ENCODE data around the gene SIN3B.

Gene SIN3B

DNA sequence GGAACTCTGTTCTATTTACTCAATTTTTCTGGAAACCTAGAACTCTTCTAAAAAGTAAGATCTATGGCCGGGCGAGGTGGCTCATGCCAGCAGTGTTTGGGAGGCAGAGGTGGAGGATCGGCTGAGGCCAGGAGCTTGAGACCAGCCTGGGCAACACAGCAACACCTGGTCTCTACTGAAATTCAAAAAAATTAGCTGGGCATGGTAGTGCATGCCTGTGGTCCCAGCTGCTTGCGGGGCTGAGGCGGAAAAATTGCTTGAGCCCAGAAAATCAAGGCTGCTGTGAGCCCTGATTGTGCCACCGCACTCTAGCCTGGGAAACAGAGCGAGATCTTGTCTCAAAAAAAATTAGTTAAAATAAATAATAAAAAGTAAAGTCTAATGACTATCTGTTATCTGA, 88.2 kb downstream of the SIN3B start:
- DNase-seq = no peak

GRCh38 chr19:16919496-16919895, 90.3 kb downstream of the SIN3B start:
- no peak for DNase-seq

DNA sequence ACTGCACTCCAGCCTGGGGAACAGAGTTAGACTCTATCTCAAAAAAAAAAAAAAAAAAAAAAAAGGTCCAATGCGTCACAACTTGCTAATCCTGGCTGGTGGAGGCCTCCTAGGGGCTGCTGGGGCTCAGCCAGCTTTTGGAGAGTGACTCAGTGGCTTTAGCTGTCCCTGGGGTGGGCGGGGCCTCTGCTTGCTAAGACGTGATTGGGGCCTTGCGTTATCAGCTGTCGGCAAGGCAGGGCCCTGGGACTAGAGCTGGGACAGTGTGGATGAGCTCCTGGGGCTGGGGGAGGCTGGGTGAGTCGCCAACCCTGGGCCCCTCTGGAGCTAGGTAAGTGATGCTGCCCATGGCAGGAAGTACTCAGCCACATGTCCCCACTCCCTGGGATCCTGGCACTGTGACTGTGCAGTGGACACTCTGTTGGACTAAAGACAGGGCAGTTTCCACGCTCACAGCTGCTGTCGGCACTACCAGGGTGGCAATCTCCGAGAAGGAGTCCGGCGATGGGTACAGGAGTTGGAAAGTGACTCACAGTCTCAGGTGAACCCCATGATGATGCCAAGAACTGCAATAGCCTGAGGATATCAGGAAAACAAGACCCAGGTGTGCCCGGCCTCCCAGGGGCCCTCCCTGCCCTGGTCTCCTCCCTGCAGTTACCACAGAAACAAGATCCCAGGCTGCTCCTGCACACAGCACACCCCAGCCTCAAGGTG, 91.8 kb downstream of the SIN3B start:
- DNase-seq = no peak

DNA sequence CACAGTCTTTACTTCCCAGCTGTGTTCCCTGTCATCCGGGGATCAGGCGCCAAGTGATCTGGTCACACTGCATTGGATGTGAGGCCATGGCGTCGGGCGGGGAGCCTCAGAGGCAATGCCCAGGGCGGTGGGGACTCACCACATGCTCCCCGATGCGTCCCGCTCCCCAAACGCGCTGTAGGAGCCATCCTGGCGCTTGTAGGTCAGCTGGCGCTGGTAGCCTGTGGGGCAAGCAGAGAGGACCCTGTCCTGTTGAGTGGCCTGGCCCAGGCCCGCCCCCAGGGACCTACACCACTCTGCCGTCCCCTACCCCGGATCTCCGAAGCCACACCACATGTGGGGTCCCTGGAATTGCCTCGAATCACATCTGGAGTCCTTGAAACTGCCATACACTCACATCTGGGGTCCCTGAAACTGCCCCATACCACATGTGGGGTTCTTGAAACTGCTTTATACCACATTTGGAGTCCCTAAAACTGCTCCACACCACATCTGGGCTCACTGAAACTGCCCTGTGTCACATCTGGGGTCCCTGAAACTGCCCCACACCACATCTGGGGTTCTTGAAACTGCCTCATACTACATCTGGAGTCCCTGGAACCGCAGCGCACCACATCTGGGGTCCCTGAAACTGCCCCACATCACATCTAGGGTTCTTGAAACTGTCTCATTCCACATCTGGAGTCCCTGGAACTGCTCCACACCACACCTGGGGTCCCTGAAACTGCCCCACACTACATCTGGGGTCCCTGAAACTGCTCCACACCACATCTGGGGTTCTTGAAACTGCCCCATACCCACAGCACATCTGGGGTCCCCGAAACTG, 92.8 kb downstream of the SIN3B start:
- DNase-seq = no peak

DNA sequence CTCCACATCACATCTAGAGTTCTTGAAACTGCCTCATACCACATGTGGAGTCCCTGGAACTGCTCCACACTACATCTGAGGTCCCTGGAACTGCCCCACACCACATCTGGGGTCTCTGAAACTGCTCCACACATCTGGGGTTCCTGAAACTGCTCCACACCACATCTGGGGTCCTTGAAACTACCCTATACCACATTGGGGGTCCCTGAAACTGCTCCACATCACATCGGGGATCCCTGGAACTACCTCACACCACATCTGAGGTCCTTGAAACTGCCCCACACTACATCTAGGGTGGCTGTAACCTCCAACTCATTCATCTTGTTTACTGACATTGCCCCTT, 93.4 kb downstream of the SIN3B start:
- no peak for DNase-seq

GRCh38 chr19:16922949-16923348, 93.8 kb downstream of the SIN3B start:
- no peak for DNase-seq

- no peak for DNase-seq
Observed at GRCh38 chr19:16927883-16928282, 98.7 kb downstream of the SIN3B start.

- no peak for DNase-seq
Observed at GRCh38 chr19:16928351-16928750, 99.2 kb downstream of the SIN3B start.

GRCh38 chr19:16928916-16929315, 99.7 kb downstream of the SIN3B start:
- DNase-seq = no peak

Measured in MV-4-11 (cell line).